Type B pancreatic cell (in vitro differentiated cells): Measurements from ENCODE around the gene NTRK2. TPM values are rescaled to one million over a fixed set of nuclear protein-coding genes. Genes with fewer than 3 reads are reported as not detected.

Experiments
- DNase-seq: peaks from one replicate; pipeline ENCODE4 v3.0.0; 2021; ENCODE audit warnings: mixed read lengths; ENCODE audit not compliant: unreplicated experiment; ENCODE audit errors: extremely low spot score
- H3K27ac Mint-ChIP-seq: 2 replicates; pipeline ENCODE4 v1.8.0; 2021; ENCODE audit warnings: mild to moderate bottlenecking, mixed read lengths
- H3K27me3 Mint-ChIP-seq: 2 replicates; pipeline ENCODE4 v1.8.0; 2021; ENCODE audit warnings: mixed read lengths
- H3K36me3 Mint-ChIP-seq: 2 replicates; pipeline ENCODE4 v1.8.0; 2021; ENCODE audit warnings: mixed read lengths
- H3K4me1 Mint-ChIP-seq: one replicate; pipeline ENCODE4 v1.8.0; 2021; ENCODE audit warnings: mixed read lengths; ENCODE audit not compliant: unreplicated experiment
- H3K4me3 Mint-ChIP-seq: 2 replicates; pipeline ENCODE4 v1.8.0; 2021; ENCODE audit warnings: mild to moderate bottlenecking, mixed read lengths
- H3K9me3 Mint-ChIP-seq: 2 replicates; pipeline ENCODE4 v1.8.0; 2021; ENCODE audit warnings: mixed read lengths
- CTCF ChIP-seq: fragments of 200-600 bp; sonication (generic); conservative IDR thresholded peaks from 2 replicates; pipeline ENCODE4 v1.5.0; 2021; ENCODE audit warnings: antibody characterized with exemption, mild to moderate bottlenecking
- total RNA-seq: library from RNA; stranded (reverse); gene quantifications from 2 replicates; pipeline ENCODE4 v1.2.1, GENCODE V29; 2021; ENCODE audit warnings: low replicate concordance

Gene NTRK2
- total RNA-seq, 1 donor from 2014 or later, result 122 TPM

GRCh38 chr9:84686068-84686467, 16.5 kb downstream of the NTRK2 start:
- no peak overlapping the region for H3K4me3 Mint-ChIP-seq
- no peak for DNase-seq
- peaks cover 8% of the 10 kb centered on the region for H3K36me3 Mint-ChIP-seq
- no peaks in the 10 kb centered on the region for H3K9me3 Mint-ChIP-seq
- no peak overlapping the region for H3K27ac Mint-ChIP-seq
- TF ChIP-seq CTCF, result no peak
- H3K4me1 Mint-ChIP-seq, result peaks cover 22% of the 10 kb centered on the region
- H3K27me3 Mint-ChIP-seq, result no peaks in the 10 kb centered on the region

DNA sequence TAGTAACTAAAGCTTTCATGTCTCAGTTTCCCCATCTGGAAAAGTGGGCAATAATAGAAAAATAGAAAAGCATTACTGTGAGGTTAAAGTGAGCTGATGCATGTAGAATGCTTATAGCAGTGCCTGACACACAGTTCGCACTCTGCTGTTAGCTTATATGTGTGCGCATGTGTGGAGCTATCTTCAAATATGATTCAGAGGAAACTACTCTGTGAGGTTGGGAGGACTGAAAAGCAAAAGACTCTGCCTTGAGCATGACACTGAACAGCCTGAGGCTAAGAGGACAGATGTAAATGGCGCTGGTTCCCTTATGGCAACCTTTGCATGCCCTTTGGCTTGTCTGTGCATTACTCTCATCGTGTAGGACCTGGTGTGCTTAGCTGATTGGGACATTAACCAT, 19.4 kb downstream of the NTRK2 start:
- no peak for TF ChIP-seq CTCF
- peaks cover 3% of the 10 kb centered on the region for H3K36me3 Mint-ChIP-seq
- H3K9me3 Mint-ChIP-seq, result no peaks in the 10 kb centered on the region
- H3K4me3 Mint-ChIP-seq, result no peak overlapping the region
- DNase-seq, result no peak
- no peaks in the 10 kb centered on the region for H3K27me3 Mint-ChIP-seq
- no peak overlapping the region for H3K27ac Mint-ChIP-seq
- H3K4me1 Mint-ChIP-seq, result peaks cover 15% of the 10 kb centered on the region

DNA sequence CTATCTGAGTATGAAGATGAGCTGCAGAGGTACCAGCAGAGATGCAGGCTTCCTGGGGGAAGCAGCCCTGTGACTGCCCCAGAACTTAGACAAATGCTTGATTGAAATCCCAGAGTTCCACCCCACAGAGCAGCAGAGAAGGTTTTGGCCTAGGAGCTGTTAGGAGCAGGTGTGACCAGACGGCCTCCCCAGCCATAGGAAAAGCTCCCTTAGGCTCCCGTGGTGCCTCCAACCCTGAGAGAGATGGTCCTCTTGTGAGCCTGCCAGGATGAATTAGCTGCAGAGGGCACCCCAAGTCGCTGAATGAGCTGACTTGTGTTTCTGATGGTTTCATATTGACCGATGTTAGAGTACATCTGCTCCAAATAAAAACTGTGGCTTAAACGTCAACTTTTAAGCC, 22.1 kb downstream of the NTRK2 start:
- Mint-ChIP-seq H3K4me1 (peaks cover 11% of the 10 kb centered on the region), H3K27me3 (no peaks in the 10 kb centered on the region), H3K4me3 (no peak overlapping the region), H3K9me3 (no peaks in the 10 kb centered on the region), H3K27ac (no peak overlapping the region), H3K36me3 (no peaks in the 10 kb centered on the region)
- no peak for DNase-seq
- no peak for TF ChIP-seq CTCF

DNA sequence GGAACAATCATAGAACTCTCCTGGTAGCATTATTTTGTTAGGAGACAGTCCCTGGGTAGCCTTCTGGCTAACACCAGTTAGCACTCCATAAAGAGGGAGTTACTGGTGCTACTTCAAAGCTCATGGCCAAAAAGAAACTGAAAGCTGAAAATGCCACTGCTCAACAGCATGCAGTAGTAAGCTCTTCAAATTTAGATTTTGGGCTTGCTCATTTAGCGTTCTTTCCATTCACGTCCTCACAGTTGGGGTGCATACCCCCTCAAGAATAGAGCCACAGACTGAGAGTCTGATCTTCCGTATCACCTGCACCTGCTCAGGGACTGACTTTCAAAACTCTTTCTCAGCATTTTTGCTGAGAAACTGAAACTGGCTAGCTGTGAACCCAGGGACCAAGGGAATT, 24.7 kb downstream of the NTRK2 start:
- H3K36me3 Mint-ChIP-seq, result no peaks in the 10 kb centered on the region
- no peak for DNase-seq
- no peak for TF ChIP-seq CTCF
- no peak overlapping the region for H3K4me3 Mint-ChIP-seq
- H3K27ac Mint-ChIP-seq, result no peak overlapping the region
- no peaks in the 10 kb centered on the region for H3K9me3 Mint-ChIP-seq
- H3K4me1 Mint-ChIP-seq, result peaks cover 11% of the 10 kb centered on the region
- H3K27me3 Mint-ChIP-seq, result peaks cover 2% of the 10 kb centered on the region

DNA sequence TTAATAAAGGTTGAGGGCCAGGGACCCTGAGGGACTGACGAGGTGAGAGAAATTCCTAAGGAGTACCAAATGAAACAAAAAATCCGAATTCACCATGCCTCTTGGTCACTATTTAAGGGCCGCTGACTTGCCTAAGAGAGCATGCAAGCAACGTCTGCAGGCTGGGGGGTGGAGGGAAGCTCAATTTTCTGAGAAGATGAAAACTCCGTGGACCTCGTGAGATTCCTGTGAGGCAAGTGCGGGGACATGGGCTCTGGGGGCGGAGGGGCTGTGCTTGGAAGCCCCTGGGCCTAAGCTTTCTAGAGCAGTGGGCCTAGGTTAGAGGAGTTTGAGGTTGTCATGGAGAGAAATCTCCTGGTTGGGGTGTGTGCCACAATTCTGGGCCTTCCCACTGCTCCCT, 27.5 kb downstream of the NTRK2 start:
- peaks cover 9% of the 10 kb centered on the region for H3K27me3 Mint-ChIP-seq
- H3K4me1 Mint-ChIP-seq, result peaks cover 19% of the 10 kb centered on the region
- H3K9me3 Mint-ChIP-seq, result no peaks in the 10 kb centered on the region
- H3K36me3 Mint-ChIP-seq, result peaks cover 9% of the 10 kb centered on the region
- H3K4me3 Mint-ChIP-seq, result no peak overlapping the region
- no peak for TF ChIP-seq CTCF
- H3K27ac Mint-ChIP-seq, result no peak overlapping the region
- DNase-seq, result no peak

GRCh38 chr9:84697509-84698114, 28.1 kb downstream of the NTRK2 start:
- Mint-ChIP-seq H3K27ac (no peak overlapping the region), H3K9me3 (no peaks in the 10 kb centered on the region), H3K36me3 (peaks cover 11% of the 10 kb centered on the region), H3K4me3 (no peak overlapping the region), H3K4me1 (peaks cover 22% of the 10 kb centered on the region), H3K27me3 (peaks cover 9% of the 10 kb centered on the region)
- peak; percentile 80 for TF ChIP-seq CTCF
- DNase-seq, result no peak
